GM11168 (cell line): ENCODE results near the gene NDUFS8.

Experiments
- in situ Hi-C: fragments of 300-500 bp; cut with MboI; formaldehyde crosslinking; loops from one replicate; pipeline ENCODE4 v1.12.0; 2022; ENCODE audit warnings: low sequenced_read_pairs; ENCODE audit not compliant: unreplicated experiment

The NDUFS8 gene

DNA sequence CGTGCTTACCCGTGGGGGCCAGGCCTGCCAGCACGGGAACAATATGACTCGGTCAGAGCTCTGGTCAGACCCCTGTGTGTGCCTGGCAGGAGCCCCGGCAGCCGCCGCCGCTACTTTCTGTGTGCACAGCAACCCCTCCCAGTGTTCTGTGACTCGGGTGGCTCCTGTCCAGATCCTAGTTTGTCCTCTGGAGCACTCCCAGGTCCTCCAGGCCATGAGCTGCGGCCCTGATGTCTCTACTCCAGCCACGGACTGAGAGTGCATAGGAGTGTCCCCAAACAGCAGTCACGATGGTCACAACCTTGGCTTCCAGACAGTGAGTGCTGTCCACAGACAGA lies 3.2 kb downstream of the NDUFS8 start:
- in situ Hi-C loops, result no loop called here

DNA sequence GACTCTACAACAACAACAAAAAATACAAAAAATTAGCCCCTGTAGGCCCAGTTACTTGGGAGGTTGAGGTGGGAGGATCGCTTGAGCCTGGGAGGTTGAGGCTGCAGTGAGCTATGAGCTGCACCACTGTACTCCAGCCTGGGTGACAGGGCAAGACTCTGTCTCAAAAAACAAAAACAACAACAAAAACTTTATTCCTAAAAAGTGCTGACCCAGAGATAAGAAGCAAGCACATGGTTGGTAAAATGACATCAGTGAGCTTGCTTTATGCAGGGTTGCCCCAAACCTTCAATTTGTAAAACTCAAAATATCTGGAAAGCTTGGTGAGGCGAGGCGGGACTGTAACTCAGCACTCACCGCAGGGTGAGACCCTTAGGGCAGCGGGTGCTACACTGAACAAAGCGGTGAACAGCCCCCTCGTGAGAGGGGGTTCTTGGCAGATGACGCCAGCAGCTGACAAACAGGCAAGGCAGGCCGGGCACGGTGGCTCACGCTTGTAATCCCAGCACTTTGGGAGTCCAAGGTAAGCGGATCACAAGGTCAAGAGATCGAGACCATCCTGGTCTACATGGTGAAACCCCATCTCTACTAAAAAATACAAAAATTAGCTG lies 4.9 kb downstream of the NDUFS8 start:
- in situ Hi-C loops, result no loop called here

DNA sequence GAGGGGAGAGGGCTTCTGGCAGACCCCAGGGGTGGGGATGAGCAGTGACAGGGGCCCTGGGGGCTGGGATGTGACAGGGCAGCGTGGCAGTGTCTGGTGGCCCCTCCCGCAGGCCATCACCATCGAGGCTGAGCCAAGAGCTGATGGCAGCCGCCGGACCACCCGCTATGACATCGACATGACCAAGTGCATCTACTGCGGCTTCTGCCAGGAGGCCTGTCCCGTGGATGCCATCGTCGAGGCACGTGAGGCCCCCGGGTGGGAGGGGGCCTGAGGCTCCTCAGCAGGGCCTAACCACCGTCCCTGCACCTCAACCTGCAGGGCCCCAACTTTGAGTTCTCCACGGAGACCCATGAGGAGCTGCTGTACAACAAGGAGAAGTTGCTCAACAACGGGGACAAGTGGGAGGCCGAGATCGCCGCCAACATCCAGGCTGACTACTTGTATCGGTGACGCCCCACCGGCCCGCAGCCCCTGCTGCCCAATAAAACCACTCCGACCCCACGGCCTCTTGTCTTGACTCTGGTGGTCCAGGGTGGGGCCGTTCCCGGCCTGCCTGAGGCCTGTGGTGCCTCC lies 5.7 kb downstream of the NDUFS8 start:
- in situ Hi-C loops, result no loop called here

- in situ Hi-C loops, result no loop called here
These were observed 6.3 kb downstream of the NDUFS8 start for GRCh38 chr11:68036717-68037239.

- in situ Hi-C loops, result no loop called here
These were observed 7.1 kb downstream of the NDUFS8 start for GRCh38 chr11:68037411-68038225.

DNA sequence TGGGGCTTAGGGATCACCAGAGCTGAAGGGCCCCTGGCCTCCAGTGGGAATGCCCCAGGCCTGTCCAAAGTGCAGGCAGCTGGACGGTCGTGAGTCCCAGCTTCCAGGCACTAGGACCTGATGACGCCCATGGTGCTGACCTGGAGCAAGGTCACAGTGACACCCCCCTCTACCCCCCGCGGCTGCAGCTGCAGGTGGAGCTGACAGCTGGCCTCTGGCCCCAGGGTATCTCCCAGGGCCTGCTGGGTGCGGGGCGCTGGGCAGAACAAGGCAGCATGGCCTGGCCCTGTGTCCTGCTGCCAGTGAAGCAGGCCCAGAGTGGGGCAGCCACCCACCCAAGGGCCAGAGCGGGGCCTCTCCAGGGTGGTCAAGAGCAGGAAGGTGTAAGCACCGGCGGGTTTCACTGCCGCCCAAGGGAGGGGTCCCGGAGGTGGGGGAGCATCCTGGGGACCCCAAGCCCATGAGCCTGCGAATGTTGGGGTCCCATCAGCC lies 7.8 kb downstream of the NDUFS8 start:
- in situ Hi-C loops, result no loop called here

DNA sequence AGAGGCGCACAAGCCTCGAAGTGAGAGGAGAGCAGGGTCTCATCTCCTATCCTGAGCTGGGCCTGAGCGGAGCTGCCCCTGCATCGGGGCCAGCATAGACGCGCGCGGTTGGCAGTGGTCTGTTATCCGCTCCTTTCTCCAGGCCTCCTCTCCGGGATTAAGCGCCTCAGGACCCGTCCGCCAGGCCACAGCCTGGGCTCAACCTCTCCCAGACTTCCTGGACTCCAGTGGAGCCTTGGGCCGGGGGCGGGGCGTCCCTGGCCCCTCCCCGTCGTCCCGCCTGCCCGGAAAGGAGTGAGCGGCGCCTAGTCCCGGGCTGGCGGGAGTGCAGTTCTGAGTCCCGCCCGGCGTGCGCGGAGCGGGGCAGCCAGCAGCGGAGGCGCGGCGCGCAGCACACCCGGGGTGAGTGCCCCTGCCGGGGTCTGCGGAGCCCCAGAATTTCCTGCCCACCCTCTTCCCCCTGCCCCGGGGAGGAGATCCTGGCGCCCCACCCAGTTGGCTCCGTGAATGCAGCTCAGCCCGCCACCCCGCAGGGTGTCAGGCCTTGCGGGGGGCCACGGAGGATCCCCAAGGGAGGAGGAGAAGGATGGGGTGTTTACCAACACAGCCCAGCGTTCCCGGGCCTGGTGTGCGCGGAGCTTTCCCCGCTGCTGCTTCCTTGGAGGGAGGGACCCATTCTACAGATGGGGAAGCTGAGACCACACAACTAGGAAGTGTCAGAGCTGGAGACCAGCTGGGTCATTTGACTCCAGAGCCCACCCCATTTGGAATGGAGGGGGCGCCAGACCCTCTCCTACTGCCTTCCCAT lies 8.4 kb downstream of the NDUFS8 start, which contains the start of gene TCIRG1:
Gene TCIRG1 (plus strand): TSS at position 308 of the 808 bp plus-strand sequence. CDS start 2,247 bp downstream, outside the sequence.
- in situ Hi-C loops, result no loop called here

- in situ Hi-C loops, result no loop called here
These were observed 9.1 kb downstream of the NDUFS8 start for GRCh38 chr11:68039526-68040086.

- in situ Hi-C loops, result no loop called here
These were observed 9.8 kb downstream of the NDUFS8 start for GRCh38 chr11:68040101-68040956.

DNA sequence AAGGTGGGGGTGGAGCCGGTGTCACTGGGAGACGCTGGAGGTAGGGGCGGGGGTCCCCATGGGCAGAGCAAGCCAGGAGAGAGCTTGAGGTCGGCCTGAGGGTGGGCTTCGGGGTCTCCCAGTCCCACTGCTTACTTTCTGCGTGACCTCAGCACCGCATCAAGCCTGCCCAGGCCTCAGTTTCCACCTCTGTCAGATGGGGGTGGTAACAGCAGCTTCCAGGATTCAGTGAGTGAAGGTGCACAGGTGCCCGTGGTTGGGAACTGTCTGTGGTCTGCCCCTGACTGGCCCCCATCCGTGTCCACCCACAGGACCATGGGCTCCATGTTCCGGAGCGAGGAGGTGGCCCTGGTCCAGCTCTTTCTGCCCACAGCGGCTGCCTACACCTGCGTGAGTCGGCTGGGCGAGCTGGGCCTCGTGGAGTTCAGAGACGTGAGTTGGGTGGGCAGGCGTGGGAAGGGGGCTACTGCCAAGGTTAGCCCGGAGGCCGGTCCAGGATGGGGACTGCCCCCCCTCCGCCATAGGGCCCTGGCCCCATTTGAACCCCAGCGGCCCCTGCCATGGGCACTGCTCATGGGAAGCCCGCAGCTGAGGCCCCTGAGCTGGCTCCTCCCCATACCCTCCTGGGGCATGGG lies 10.6 kb downstream of the NDUFS8 start:
- in situ Hi-C loops, result no loop called here

GRCh38 chr11:68041617-68042218 lies 11.2 kb downstream of the NDUFS8 start:
- in situ Hi-C loops, result no loop called here

DNA sequence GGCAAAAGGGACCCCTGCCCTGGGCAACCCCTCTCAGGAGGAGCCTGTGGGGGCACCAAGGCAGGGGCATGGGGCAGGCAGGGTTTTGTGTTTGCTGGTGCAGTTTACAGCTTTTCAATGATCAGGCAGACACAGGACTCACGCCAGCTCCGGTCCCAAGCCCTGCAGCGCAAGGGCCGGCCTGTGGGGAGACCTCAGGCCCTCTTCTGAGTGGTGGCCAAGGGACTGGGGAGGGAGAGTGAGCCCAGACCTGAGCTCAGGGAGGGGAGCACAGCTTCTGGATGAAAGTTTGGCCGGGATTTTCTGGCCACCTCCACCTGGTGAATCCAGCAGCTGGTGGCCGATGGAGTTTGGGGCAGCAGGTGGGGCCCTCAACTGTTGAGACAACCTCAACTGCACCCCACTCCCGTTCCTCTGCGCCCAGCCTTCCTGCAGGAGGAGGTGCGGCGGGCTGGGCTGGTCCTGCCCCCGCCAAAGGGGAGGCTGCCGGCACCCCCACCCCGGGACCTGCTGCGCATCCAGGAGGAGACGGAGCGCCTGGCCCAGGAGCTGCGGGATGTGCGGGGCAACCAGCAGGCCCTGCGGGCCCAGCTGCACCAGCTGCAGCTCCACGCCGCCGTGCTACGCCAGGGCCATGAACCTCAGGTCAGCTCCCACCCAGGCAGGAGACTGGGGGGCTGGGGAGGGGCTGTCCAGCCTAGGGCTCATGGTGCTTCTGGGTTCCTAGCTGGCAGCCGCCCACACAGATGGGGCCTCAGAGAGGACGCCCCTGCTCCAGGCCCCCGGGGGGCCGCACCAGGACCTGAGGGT lies 11.9 kb downstream of the NDUFS8 start:
- in situ Hi-C loops, result no loop called here

GRCh38 chr11:68043029-68043348 lies 12.5 kb downstream of the NDUFS8 start:
- in situ Hi-C loops, result no loop called here

GRCh38 chr11:68043349-68044144 lies 13.1 kb downstream of the NDUFS8 start:
- in situ Hi-C loops, result no loop called here

GRCh38 chr11:68044145-68044813 lies 13.8 kb downstream of the NDUFS8 start:
- in situ Hi-C loops, result no loop called here

DNA sequence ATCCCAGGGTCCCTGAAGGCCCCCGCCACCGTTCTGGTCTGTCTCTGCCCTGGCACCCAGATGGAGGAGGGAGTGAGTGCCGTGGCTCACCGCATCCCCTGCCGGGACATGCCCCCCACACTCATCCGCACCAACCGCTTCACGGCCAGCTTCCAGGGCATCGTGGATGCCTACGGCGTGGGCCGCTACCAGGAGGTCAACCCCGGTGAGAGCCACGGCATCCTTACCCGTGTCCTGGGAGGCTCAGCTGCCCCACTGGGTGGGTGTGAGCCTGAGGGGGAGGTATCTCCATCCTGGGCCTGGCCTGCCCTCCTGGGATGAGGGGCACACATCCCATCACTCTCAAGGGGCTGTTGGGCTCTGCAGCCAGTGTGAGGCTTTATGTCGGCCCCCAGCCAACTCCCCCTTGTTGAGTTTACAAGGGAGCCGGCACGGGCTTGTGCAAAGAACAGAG lies 14.4 kb downstream of the NDUFS8 start:
- in situ Hi-C loops, result no loop called here
